ENCODE data around the gene MRPL14. TPM values are rescaled to one million over a fixed set of nuclear protein-coding genes. Genes with fewer than 3 reads are reported as not detected.

The MRPL14 gene
- polyA plus RNA-seq, 1 donor (not counting 4 experiments of a cell fraction or from before 2014, with no cell fraction given): 136 TPM

DNA sequence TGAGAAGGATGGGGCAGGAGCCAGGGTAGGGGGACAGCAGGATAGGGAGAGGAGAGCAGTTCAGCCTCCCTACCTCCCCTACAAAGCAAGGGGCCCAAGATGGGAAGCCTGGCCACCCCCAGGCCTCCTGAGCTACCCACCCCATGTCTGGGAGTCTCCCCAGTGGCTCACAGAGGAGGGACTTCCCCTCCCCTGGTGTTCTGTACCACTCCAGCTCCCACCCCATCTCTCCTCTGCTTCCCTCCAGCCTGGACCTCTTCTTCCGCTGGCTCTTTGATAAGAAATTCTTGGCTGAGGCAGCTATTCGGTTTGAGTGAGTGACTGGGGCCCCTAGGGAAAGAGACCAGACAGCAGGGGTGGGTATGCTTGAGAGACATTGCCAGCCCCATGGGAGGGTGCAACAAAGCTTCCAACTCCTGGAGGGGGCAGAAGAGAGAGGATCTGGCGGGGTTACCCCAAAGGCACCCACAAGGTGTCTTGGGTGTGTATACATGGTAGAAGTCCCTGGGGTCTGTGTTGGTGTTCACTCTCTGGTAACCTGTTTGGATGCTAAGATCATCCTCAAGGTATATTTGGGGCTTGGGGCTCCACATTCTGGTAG, 23.2 kb upstream of the MRPL14 start:
- no peak for FAIRE-seq
- no peak overlapping the region for H3K4me2 ChIP-seq (ENCODE audit: control insufficient read depth, extremely low read depth, insufficient read depth, low read depth, low read length)
- no peak overlapping the region for H2AFZ ChIP-seq (ENCODE audit: control insufficient read depth, low read length)
- TF ChIP-seq, protein P1, sequence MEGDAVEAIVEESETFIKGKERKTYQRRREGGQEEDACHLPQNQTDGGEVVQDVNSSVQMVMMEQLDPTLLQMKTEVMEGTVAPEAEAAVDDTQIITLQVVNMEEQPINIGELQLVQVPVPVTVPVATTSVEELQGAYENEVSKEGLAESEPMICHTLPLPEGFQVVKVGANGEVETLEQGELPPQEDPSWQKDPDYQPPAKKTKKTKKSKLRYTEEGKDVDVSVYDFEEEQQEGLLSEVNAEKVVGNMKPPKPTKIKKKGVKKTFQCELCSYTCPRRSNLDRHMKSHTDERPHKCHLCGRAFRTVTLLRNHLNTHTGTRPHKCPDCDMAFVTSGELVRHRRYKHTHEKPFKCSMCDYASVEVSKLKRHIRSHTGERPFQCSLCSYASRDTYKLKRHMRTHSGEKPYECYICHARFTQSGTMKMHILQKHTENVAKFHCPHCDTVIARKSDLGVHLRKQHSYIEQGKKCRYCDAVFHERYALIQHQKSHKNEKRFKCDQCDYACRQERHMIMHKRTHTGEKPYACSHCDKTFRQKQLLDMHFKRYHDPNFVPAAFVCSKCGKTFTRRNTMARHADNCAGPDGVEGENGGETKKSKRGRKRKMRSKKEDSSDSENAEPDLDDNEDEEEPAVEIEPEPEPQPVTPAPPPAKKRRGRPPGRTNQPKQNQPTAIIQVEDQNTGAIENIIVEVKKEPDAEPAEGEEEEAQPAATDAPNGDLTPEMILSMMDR (optimal IDR thresholded peaks at IDR 0.05 in 1 of 3, IDR thresholded peaks at IDR 0.05 in 1 of 3, conservative IDR thresholded peaks at IDR 0.05 in 1 of 3; ENCODE audit: extremely low read depth in 1 of 3, insufficient read depth in 2 of 3, low read length in 3 of 3): no peak
- no peak for TF ChIP-seq EZH2 (IDR thresholded peaks at IDR 0.05; ENCODE audit: low read length)
- H3K79me2 ChIP-seq (ENCODE audit: control insufficient read depth, insufficient read depth, low read length): no peaks in the 10 kb centered on the region
- no peak overlapping the region for H3K4me3 ChIP-seq (ENCODE audit: control insufficient read depth in 2 of 3, extremely low read depth in 1 of 3, insufficient read depth in 2 of 3, low read depth in 1 of 3, low read length in 3 of 3)
- H3K36me3 ChIP-seq (ENCODE audit: control insufficient read depth in 2 of 2, extremely low read depth in 1 of 2, insufficient read depth in 2 of 2, low read length in 2 of 2): peaks cover 51 to 54% of the 10 kb centered on the region in 2 experiments
- no peaks in the 10 kb centered on the region for H3K27me3 ChIP-seq (ENCODE audit: control insufficient read depth, extremely low read depth, insufficient read depth, low read length)
- no peaks in the 10 kb centered on the region for H4K20me1 ChIP-seq (ENCODE audit: control insufficient read depth, extremely low read depth, insufficient read depth, low read length)
- dilution Hi-C loops (cut with MboI; ENCODE audit: extremely low pct_ligation_motif_present, low sequenced_read_pairs): no loop called here
- DNase-seq (ENCODE audit: low read depth, low spot score): no peak
- no peaks in the 10 kb centered on the region for H3K9me1 ChIP-seq (ENCODE audit: control insufficient read depth, extremely low read depth, insufficient read depth, low read length)
- H3K9ac ChIP-seq (ENCODE audit: control insufficient read depth, extremely low read depth, insufficient read depth, low read length): no peak overlapping the region
- H3K4me1 ChIP-seq (ENCODE audit: control insufficient read depth, extremely low read depth, insufficient read depth, low read length): no peaks in the 10 kb centered on the region
- no peak overlapping the region for H3K27ac ChIP-seq (ENCODE audit: control insufficient read depth, insufficient read depth, low read length)
- no peaks in the 10 kb centered on the region for H3K9me3 ChIP-seq (ENCODE audit: control insufficient read depth, low read depth, low read length)

DNA sequence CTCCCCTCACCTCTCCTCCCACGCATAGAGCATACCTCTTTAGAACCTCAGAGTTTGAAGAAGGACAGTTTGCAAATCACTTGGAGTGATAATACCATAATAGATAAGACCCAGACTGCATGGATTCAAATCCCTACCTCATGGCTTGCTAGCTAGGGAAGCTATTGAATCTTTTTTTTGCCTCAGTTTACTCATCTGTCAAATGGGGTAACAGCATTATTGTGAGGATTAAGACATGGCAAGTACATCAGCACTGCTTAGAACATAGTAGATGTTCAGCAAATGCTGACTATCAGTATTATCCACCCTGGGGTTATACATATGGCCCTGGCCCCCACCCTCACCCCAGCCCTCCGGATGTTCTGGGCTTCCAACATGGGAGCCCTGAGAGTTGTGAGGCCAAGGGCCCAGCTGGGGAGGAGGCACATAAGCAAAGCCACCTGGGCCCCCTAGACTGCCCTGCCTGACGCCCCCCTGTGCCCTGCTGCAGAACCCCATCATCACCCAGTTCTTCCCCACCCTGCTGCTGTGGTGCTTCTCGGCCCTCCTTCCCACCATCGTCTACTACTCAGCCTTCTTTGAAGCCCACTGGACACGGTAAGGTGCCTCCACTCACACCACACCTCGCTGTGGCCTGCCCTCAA, 22.2 kb upstream of the MRPL14 start:
- Histone ChIP-seq H3K9me3 (ENCODE audit: control insufficient read depth, low read depth, low read length) (no peaks in the 10 kb centered on the region), H3K36me3 (ENCODE audit: control insufficient read depth in 2 of 2, extremely low read depth in 1 of 2, insufficient read depth in 2 of 2, low read length in 2 of 2) (peaks cover 51 to 54% of the 10 kb centered on the region in 2 experiments), H3K27me3 (ENCODE audit: control insufficient read depth, extremely low read depth, insufficient read depth, low read length) (no peaks in the 10 kb centered on the region), H3K9ac (ENCODE audit: control insufficient read depth, extremely low read depth, insufficient read depth, low read length) (no peak overlapping the region), H3K4me3 (ENCODE audit: control insufficient read depth in 2 of 3, extremely low read depth in 1 of 3, insufficient read depth in 2 of 3, low read depth in 1 of 3, low read length in 3 of 3) (no peak overlapping the region), H2AFZ (ENCODE audit: control insufficient read depth, low read length) (no peak overlapping the region), H3K79me2 (ENCODE audit: control insufficient read depth, insufficient read depth, low read length) (no peaks in the 10 kb centered on the region), H3K9me1 (ENCODE audit: control insufficient read depth, extremely low read depth, insufficient read depth, low read length) (no peaks in the 10 kb centered on the region), H3K4me1 (ENCODE audit: control insufficient read depth, extremely low read depth, insufficient read depth, low read length) (no peaks in the 10 kb centered on the region), H3K4me2 (ENCODE audit: control insufficient read depth, extremely low read depth, insufficient read depth, low read depth, low read length) (no peak overlapping the region), H4K20me1 (ENCODE audit: control insufficient read depth, extremely low read depth, insufficient read depth, low read length) (no peaks in the 10 kb centered on the region), H3K27ac (ENCODE audit: control insufficient read depth, insufficient read depth, low read length) (no peak overlapping the region)
- DNase-seq (ENCODE audit: low read depth, low spot score) (no peak), FAIRE-seq (no peak)
- dilution Hi-C loops (cut with MboI; ENCODE audit: extremely low pct_ligation_motif_present, low sequenced_read_pairs): no loop called here
- TF ChIP-seq, protein P1 (optimal IDR thresholded peaks at IDR 0.05 in 1 of 3, IDR thresholded peaks at IDR 0.05 in 1 of 3, conservative IDR thresholded peaks at IDR 0.05 in 1 of 3; ENCODE audit: extremely low read depth in 1 of 3, insufficient read depth in 2 of 3, low read length in 3 of 3): no peak
- TF ChIP-seq EZH2 (IDR thresholded peaks at IDR 0.05; ENCODE audit: low read length): no peak
